Cardiac muscle cell (in vitro differentiated cells and primary cell): ENCODE data around the gene KAZN. TPM values are rescaled to one million over a fixed set of nuclear protein-coding genes. Genes with fewer than 3 reads are reported as not detected.

Source experiments
- DNase-seq, 2 donors: peaks; one replicate each; pipeline versions ENCODE4 v3.0.0 to v3.0.0-alpha.2; 2010 to 2017; ENCODE audit warnings: low read depth in 1 of 2, low spot score in 1 of 2
- H3K27ac ChIP-seq: fragments of 200-600 bp; sonication (generic); 2 replicates; pipeline ENCODE4 v1.5.1; 2016
- H3K27me3 ChIP-seq: fragments of 200-600 bp; sonication (generic); 2 replicates; pipeline ENCODE4 v1.6.0; 2016; ENCODE audit warnings: control low read depth
- H3K36me3 ChIP-seq: fragments of 200-600 bp; sonication (generic); 2 replicates; pipeline ENCODE4 v1.5.1; 2016; ENCODE audit warnings: control low read depth
- H3K4me1 ChIP-seq: fragments of 200-600 bp; sonication (generic); 2 replicates; pipeline ENCODE4 v1.8.1; 2017; ENCODE audit warnings: low read depth, mild to moderate bottlenecking, mixed run types
- H3K4me3 ChIP-seq: fragments of 200-600 bp; sonication (generic); 2 replicates; pipeline ENCODE4 v1.5.1; 2016; ENCODE audit warnings: mild to moderate bottlenecking
- H3K9me3 ChIP-seq: fragments of 200-600 bp; sonication (generic); 2 replicates; pipeline ENCODE4 v1.5.1; 2017; ENCODE audit warnings: low read depth, mild to moderate bottlenecking, control low read depth
- polyA plus RNA-seq: library from polyadenylated mRNA; unstranded; fragments of >200 nt; fragmentation: Nextera tagmentation; extraction: Ambion mirVana; gene quantifications from 2 replicates; pipeline ENCODE4 v1.2.1, GENCODE V29; 2016
- total RNA-seq: library from RNA; depleted of rRNA; stranded (reverse); fragments of >200 nt; gene quantifications from 2 replicates; pipeline ENCODE4 v1.2.3, GENCODE V29; 2016
- TF ChIP-seq, protein P1 (sequence below): IDR thresholded peaks from 2 replicates; pipeline ENCODE4 v1.5.1; 2012; ENCODE audit warnings: low read depth, mild to moderate bottlenecking, low read length

Gene KAZN
- total and polyA plus RNA-seq, 2 experiments from 2014 or later: 17.5 to 26.9 TPM

DNA sequence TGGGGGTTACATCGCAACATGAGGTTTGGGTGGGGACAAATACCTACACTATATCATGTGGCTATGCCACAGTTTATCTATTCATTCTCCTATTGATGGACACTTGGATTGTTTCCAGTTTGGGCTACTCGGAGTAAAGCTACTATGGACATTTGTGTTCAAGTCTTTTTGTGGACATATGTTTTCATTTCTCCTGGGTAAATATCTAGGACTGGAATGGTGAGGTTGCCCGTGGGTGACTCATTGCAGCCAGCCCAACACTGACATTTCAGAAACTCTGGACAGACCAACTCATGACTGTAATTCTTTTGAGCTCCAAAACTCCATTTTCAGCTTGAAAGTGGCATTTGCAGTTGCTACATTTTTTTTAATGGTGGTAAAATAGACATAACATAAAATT lies 82.7 kb downstream of the KAZN start:
- TF ChIP-seq, protein P1, sequence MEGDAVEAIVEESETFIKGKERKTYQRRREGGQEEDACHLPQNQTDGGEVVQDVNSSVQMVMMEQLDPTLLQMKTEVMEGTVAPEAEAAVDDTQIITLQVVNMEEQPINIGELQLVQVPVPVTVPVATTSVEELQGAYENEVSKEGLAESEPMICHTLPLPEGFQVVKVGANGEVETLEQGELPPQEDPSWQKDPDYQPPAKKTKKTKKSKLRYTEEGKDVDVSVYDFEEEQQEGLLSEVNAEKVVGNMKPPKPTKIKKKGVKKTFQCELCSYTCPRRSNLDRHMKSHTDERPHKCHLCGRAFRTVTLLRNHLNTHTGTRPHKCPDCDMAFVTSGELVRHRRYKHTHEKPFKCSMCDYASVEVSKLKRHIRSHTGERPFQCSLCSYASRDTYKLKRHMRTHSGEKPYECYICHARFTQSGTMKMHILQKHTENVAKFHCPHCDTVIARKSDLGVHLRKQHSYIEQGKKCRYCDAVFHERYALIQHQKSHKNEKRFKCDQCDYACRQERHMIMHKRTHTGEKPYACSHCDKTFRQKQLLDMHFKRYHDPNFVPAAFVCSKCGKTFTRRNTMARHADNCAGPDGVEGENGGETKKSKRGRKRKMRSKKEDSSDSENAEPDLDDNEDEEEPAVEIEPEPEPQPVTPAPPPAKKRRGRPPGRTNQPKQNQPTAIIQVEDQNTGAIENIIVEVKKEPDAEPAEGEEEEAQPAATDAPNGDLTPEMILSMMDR: no peak
- H3K27me3 ChIP-seq: no peaks in the 10 kb centered on the region
- H3K4me1 ChIP-seq: peaks cover 5% of the 10 kb centered on the region
- no peak overlapping the region for H3K4me3 ChIP-seq
- no peaks in the 10 kb centered on the region for H3K36me3 ChIP-seq
- no peaks in the 10 kb centered on the region for H3K9me3 ChIP-seq
- H3K27ac ChIP-seq: no peak overlapping the region
- DNase-seq: no peak

DNA sequence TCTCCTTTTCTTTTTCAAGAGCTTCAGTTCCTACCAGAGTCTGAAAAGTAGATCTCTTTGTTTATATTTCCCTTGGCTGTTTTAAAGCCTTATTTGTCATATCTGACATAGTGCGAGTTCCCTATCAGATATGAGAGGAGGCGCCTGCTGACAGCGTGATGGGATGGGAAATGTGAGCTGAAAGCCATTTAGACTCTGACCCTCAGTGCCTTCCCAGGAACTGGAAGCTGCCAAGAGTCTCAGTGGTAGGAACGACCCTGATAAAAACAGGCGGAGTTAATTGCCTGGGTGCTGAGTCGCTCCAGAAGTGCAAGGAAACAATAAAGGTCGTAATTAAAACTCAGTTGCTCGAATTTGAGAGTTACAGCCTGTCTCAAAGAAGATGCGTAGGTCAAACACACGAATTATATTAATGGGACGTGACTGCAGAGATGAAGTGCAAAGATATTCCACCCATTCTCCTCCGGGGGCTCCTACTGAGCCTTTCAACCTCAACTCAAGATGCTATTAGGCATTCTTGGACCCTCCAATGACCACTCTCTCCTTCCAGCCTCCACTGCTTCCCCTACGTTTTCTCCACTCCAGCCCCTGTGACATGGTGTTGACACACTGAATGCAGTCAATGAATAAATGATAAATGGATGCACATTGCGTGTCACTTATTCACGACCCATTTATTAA lies 84.6 kb downstream of the KAZN start:
- DNase-seq: peak in 1 of 2 donors; percentile 17
- TF ChIP-seq, protein P1: no peak
- H3K4me3 ChIP-seq: no peak overlapping the region
- H3K36me3 ChIP-seq: no peaks in the 10 kb centered on the region
- peak overlapping the region; percentile 43 for H3K27ac ChIP-seq
- no peaks in the 10 kb centered on the region for H3K4me1 ChIP-seq
- no peaks in the 10 kb centered on the region for H3K9me3 ChIP-seq
- no peaks in the 10 kb centered on the region for H3K27me3 ChIP-seq

DNA sequence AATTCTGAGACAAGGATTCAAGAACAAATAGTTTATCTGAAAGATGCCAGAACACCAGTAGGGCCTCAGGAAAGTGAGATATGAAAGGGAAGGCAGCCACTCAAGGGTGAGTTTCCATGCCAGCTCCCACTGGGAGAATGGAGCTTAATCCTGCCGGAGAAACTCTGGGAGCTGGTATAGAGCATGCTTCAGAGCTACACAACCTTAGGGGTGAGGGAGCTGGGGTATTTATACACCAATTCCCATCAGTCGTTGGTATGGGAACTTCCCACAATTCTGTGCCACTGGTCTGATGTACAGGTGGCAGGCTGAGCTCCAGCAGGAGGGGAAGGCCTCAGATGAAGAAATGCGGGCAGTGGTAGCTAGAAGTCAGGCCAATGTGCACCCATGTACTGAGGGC lies 86.6 kb downstream of the KAZN start:
- DNase-seq: no peak
- Histone ChIP-seq H3K4me1 (no peaks in the 10 kb centered on the region), H3K36me3 (no peaks in the 10 kb centered on the region), H3K27ac (no peak overlapping the region), H3K4me3 (no peak overlapping the region), H3K27me3 (no peaks in the 10 kb centered on the region), H3K9me3 (no peaks in the 10 kb centered on the region)
- TF ChIP-seq, protein P1: no peak

DNA sequence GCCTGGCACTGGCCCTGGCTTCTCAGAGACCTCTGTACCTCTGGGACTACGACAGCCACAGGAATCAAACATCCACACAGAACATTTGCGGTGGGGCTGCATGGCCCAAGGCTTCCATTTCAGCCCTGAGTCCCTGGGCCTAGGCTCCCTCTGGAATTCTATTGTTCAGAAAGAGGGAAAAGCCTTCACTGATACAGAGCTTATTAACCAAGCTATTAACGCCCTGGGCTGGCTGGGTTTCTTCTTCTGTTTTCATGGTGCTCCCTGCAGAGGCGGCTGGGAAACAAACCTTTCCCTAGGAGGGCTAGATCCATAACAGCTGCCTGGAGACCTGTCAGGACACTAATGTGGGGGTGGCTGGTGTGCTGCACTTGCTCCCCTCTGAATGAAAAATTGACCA lies 88.2 kb downstream of the KAZN start:
- Histone ChIP-seq H3K36me3 (no peaks in the 10 kb centered on the region), H3K4me1 (no peaks in the 10 kb centered on the region), H3K27ac (no peak overlapping the region), H3K27me3 (no peaks in the 10 kb centered on the region), H3K9me3 (no peaks in the 10 kb centered on the region), H3K4me3 (no peak overlapping the region)
- TF ChIP-seq, protein P1: no peak
- DNase-seq: no peak

DNA sequence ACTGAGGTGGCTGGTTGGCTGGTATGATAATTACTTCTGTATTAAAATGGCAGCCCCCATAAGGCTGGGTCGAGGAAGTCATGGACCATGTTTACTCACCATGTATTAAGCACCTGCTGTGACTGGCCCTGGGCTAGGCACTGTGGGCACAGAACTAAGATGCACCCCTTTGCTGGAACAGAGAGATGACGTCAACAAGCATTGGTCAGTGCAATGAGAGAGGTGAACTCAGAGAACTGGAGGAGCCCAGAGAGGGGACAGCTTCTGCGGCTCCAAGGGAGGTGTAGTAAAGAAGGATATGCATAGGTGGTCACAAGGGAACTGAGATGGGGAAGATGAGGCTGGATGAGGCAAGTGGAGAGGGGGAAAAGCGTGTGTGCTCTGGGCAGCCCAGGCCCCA lies 88.7 kb downstream of the KAZN start:
- Histone ChIP-seq H3K27me3 (no peaks in the 10 kb centered on the region), H3K4me3 (no peak overlapping the region), H3K27ac (no peak overlapping the region), H3K36me3 (no peaks in the 10 kb centered on the region), H3K4me1 (no peaks in the 10 kb centered on the region), H3K9me3 (no peaks in the 10 kb centered on the region)
- TF ChIP-seq, protein P1: no peak
- no peak for DNase-seq
